Activated CD8-positive, alpha-beta memory T cell treated with anti-CD3 and anti-CD28 coated beads for 1 hour (primary cell): ENCODE results near the gene RDH12.

Experiments
- DNase-seq, 2 donors: peaks; one replicate each; pipeline ENCODE4 v3.0.0-alpha.2; 2020; ENCODE audit warnings: low read depth in 1 of 2; ENCODE audit errors: extremely low read depth in 1 of 2

Gene RDH12

DNA sequence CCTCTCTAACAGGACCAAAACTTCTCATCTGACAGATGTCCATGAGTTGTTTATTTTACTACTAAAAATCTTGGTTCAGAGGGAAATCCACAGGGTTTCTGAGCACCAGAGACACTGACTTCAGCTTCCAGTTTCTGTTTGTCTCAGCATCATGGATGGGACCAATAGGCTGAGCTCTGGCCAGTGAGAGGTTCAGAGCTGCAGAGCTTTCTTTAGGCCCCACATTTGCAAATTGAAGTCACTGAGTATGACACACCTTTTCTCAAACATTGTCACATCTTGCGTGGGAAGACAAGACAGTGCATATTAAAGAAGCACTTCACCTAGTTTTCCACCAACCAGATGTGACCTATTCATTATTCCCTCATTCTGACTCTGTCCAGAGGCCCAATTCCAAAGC lies 45.2 kb downstream of the RDH12 start:
- no peak for DNase-seq

- DNase-seq: no peak
Observed at GRCh38 chr14:67748312-67748711, 46.6 kb downstream of the RDH12 start.

GRCh38 chr14:67749341-67750084 lies 47.8 kb downstream of the RDH12 start:
- no peak for DNase-seq

DNA sequence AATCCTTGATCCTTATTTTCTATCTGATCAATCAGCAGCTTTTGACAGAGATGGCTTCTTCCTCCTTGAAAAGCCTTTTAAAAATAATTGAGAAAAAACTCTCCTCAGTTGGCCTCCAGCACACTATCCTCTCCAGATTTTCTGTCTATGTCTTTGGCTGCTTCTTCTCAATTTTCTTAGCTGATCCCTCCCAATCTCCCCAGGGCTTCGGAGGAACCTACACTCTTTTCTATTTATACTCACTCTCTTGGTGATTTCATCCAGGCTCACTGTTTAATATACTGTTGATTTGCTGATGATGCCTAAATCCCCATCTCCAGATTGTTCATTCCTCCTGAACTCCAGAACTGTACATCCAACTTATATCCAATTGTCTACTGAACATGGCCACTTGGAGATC lies 54.8 kb downstream of the RDH12 start:
- DNase-seq: no peak

DNA sequence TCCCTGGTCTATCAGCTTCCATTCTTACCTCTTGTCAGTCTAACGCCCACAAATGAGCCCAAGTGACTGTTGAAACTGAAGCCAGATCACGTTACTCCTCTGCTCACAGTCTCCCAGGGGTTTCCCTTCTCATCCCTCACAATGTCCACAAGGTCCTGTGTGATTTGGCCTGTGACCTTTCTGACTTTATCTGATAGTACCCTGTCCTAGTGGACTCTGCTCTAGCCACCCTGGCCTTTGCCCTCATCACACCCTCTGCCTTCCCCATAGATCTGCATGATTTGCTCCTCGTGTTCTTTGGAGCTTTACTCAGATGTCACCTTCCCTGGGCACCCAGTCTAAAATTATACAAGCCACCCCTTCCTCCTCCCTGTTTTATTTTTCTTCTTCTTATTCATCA lies 55.5 kb downstream of the RDH12 start:
- DNase-seq: no peak

GRCh38 chr14:67759916-67760315 lies 58.2 kb downstream of the RDH12 start:
- no peak for DNase-seq

DNA sequence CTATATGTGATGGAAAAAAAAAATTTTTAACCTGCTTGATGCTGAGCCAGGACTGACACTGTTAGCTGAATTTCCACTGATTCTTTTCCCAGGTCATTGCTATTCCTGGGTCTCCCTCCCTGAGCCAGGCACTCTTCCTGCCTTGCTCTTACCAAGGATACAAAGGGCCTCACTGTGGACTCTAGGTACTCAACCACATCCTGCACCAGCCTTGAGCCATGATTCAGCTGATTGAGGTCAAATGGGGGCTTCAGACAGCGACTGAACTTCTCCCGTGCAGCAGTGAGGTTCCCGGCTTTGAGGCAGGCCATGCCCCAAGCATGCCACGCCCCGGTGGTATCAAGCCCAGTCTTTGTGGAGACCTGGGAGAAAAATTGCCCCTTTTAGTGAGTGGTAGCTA lies 60.4 kb downstream of the RDH12 start:
- DNase-seq: no peak

DNA sequence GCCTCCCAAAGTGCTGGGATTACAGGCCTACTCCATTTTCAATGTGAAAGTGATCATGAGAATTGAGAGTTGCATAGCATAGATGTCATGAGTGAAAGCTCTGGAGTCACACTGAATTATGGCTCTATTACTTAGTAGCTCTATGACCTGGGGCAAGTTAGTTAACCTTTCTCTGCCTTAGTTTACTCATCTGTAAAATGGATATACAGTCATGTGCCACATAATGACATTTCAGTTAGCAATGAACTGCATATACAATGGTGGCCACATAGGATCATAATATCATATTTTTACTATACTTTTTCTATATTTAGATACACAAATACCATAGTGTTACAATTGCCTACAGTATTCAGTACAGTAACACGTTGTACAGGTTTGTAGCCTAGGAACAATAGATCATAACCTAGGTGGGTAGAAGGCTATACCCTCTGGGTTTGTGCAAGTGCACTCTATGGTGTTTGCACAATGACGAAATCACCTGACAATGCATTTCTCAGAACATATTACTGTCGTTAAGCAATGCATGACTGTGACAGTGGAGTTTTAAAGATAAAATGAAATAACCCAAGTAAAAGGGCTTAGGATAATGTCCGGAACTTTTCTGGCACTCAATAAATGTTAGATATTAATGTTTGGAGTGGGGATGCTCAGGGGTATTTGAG lies 61.6 kb downstream of the RDH12 start:
- DNase-seq: no peak

DNA sequence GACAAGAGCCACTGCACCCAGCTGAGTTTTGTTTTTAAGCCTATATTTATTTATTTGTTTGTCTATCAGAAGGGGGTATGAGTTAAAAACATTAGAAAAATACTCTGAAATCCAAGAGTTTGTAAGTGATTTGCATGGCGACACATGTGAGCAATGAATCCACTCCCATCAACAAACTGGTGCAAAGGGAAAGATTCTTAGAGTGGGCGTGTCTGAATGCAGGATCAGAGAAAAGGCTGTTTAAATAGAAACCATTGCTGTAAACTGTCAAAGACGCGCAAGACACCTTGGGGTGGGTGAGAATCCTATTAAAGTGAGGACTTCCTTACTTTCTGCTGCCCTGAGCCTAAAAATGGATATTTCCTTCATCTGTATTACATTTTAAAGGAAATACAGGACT lies 62.8 kb downstream of the RDH12 start:
- DNase-seq: no peak

- no peak for DNase-seq
Observed at GRCh38 chr14:67765192-67765834, 63.6 kb downstream of the RDH12 start.

DNA sequence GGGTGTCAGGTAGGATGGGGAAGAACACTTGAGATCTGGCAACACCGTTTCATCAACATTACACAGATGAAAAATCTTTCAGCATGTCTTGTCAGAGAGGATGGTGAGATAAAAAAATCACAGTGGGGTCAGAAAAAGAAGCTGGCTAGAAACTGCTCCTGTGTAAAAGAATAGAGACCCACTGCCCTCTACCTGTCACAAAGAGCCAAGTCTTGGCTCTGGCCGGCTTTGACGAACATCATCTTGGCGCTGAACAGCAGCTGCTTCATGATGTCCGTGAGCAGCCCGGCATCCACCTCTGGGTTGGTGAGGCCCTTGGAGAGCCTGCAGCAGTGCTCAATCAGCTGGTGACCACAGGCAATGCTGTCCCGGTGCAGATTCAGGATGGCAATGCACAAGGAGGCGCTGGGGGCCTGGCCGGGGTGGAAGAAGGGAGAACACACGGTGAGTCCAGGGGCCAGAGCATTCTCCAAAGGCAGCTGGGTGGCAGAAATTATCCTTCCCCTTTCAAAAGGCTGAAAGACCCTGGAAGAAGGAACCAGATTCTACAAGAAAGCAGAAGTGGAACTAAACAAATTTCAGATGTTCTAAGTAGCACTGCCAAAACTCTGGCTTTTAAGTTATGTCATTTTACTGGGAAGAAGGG lies 64.5 kb downstream of the RDH12 start:
- DNase-seq: no peak

GRCh38 chr14:67768219-67768618 lies 66.5 kb downstream of the RDH12 start:
- no peak for DNase-seq

DNA sequence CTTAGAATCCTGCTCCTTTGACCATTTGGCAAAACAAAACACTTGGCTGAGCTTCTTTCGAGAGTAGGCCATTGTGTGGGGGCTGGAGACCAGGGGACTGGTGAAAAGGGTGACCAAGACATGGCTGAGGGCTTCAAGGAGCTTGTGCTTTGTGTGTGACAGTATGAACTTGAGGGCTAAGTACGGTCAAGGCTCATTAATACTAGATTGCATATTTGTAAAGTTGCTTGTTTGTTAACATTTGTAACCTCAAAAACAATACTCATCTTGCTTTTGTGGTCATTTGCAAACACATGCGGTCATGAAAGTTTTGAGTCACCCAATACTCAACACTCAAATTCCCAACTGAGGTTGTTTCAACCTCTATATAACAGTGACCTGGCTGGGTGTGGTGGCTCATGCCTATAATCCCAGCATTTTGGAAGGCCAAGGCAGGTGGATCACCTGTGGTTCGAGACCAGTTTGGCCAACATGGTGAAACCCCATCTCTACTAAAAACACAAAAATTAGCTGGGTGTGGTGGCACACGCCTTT lies 72.2 kb downstream of the RDH12 start:
- DNase-seq: no peak

DNA sequence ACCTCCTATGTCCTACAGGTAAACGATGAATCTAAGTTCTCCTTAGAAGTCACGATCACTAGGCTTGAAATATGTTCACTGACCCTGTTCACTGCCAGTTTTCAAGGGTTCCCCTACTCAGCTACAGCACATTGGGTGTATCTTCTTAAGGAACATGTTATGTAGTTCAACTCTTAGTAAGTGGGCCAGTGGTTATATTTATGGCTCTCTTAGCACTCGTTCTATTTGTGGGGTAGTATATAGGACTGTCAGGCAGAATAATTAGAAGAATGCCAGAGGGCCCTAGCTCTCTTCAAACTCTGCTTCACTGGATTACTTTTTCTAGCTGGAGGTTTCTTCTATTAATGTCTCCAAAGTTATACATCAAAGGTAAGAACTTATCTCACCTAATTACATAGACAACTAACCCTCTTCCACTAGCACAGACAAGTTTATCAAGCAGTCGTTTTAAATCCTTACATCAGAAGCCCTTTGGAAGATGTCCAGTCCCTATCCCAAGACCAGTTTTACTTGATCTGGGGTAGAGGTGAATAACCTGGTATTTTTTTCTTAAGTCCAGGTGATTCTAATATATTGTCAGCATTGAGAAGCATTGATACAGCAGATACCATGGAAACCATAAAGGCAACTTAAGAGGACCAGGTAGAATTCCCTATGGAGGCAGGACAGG lies 75.1 kb downstream of the RDH12 start:
- no peak for DNase-seq

GRCh38 chr14:67778792-67779191 lies 77.1 kb downstream of the RDH12 start:
- no peak for DNase-seq

GRCh38 chr14:67782090-67782489 lies 80.4 kb downstream of the RDH12 start:
- no peak for DNase-seq
